Hepatocyte (in vitro differentiated cells): ENCODE measurements around the gene ORM2.

Source experiments
- CTCF ChIP-seq: fragments of 200-600 bp; sonication (generic); IDR thresholded peaks from 2 replicates; pipeline ENCODE4 v1.5.1; 2016; ENCODE audit warnings: antibody characterized with exemption, mild to moderate bottlenecking; ENCODE audit not compliant: poor library complexity
- EZH2 ChIP-seq: fragments of 200-600 bp; sonication (generic); IDR thresholded peaks from 2 replicates; pipeline ENCODE4 v1.6.1; 2016; ENCODE audit warnings: antibody characterized with exemption, mild to moderate bottlenecking, borderline replicate concordance
- EZH2phosphoT487 ChIP-seq: fragments of 200-600 bp; sonication (generic); IDR thresholded peaks from one replicate; pipeline ENCODE4 v1.6.1; 2018; ENCODE audit warnings: antibody characterized with exemption, mild to moderate bottlenecking, low read depth, moderate library complexity; ENCODE audit not compliant: unreplicated experiment, severe bottlenecking

GRCh38 chr9:114336699-114337395 is 7.2 kb downstream of the ORM2 start:
- TF ChIP-seq CTCF: no peak
- TF ChIP-seq EZH2: no peak
- TF ChIP-seq EZH2phosphoT487: no peak
